Thymus (tissue), 11 donors: ENCODE data around the gene TMEM39B. TPM values are rescaled to one million over a fixed set of nuclear protein-coding genes. Genes with fewer than 3 reads are reported as not detected.
"Not testable (repeated sequence)": the region's sequence is repeated elsewhere in the genome, so short reads cannot be mapped to it uniquely, and the experiment has no call there.

Experiments used
- DNase-seq, 9 donors: peaks; one replicate each; pipeline ENCODE4 v3.0.0-alpha.2; 2013; ENCODE audit warnings: low spot score in 9 of 9, low read depth in 6 of 9, missing footprints in 1 of 9
- H3K27ac ChIP-seq, 2 donors: one replicate each; pipeline ENCODE4 v1.5.1; 2013; ENCODE audit warnings: control low read depth in 1 of 2, low read depth in 1 of 2, low read length in 1 of 2, mild to moderate bottlenecking in 1 of 2, moderate library complexity in 1 of 2
- H3K27me3 ChIP-seq, 2 donors: one replicate each; pipeline ENCODE4 v1.5.1; 2013; ENCODE audit warnings: low read length in 1 of 2; ENCODE audit not compliant: control insufficient read depth in 2 of 2, insufficient read depth in 1 of 2
- H3K36me3 ChIP-seq, 2 donors: one replicate each; pipeline ENCODE4 v1.5.1; 2013; ENCODE audit warnings: low read length in 1 of 2, mild to moderate bottlenecking in 1 of 2, moderate library complexity in 1 of 2; ENCODE audit not compliant: control insufficient read depth in 2 of 2, insufficient read depth in 2 of 2
- H3K4me1 ChIP-seq, 2 donors: one replicate each; pipeline ENCODE4 v1.5.1; 2013; ENCODE audit warnings: low read length in 2 of 2; ENCODE audit not compliant: control insufficient read depth in 2 of 2, insufficient read depth in 2 of 2
- H3K4me3 ChIP-seq, 2 donors: one replicate each; pipeline ENCODE4 v1.5.1; 2013; ENCODE audit warnings: low read length in 2 of 2, control low read depth in 1 of 2, mild to moderate bottlenecking in 1 of 2
- H3K9me3 ChIP-seq, 2 donors: one replicate each; pipeline ENCODE4 v1.5.1; 2013; ENCODE audit warnings: low read length in 1 of 2, mild to moderate bottlenecking in 1 of 2; ENCODE audit not compliant: control insufficient read depth in 2 of 2, insufficient read depth in 1 of 2
- WGBS: extraction: QIAGEN DNeasy Blood & Tissue Kit; methylation state at CpG from one replicate; pipeline ENCODE4 v1.1.7; 2013; 5-methylcytosine and 5-hydroxymethylcytosine counted together
- polyA plus RNA-seq: library from polyadenylated mRNA; stranded (reverse); fragments of 200-250 nt; gene quantifications from one replicate; pipeline ENCODE4 v1.2.3, GENCODE V29; 2013
- total RNA-seq: library from RNA; stranded (reverse); fragments of 120-200 nt; gene quantifications from one replicate; pipeline ENCODE4 v1.2.4, GENCODE V29; 2013
- donor health status: healthy.

The TMEM39B gene
- total and polyA plus RNA-seq, 2 donors: 4.7 to 13.1 TPM

DNA sequence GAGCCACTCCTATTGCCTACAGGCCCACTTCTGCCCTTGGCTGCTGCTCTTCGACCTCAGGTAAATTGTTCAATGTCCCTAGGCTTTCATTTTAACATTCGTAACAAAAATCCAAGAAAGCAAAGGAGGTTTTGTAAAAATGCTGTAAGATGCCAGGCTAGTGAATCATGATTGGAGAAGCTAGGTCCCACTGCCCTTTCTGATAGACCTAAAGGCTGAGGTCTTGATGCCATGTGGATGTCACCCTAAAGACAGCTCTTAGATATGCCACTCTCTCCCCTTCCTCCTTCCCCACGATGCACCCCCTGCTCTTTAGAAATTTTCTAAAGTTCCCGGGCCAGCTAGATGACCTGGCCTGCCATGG, 9.9 kb upstream of the TMEM39B start:
- 96% methylated on average over 4 of the region's 4 CpGs for WGBS
- no peaks in the 10 kb centered on the region for H3K9me3 ChIP-seq
- no peak overlapping the region for H3K4me3 ChIP-seq
- peaks cover 47 to 51% of the 10 kb centered on the region in 2 donors for H3K36me3 ChIP-seq
- peaks cover 0 to 12% of the 10 kb centered on the region in 2 donors for H3K4me1 ChIP-seq
- H3K27me3 ChIP-seq: no peaks in the 10 kb centered on the region
- H3K27ac ChIP-seq: peak overlapping the region; percentile 10 to 75
- DNase-seq: no peak

DNA sequence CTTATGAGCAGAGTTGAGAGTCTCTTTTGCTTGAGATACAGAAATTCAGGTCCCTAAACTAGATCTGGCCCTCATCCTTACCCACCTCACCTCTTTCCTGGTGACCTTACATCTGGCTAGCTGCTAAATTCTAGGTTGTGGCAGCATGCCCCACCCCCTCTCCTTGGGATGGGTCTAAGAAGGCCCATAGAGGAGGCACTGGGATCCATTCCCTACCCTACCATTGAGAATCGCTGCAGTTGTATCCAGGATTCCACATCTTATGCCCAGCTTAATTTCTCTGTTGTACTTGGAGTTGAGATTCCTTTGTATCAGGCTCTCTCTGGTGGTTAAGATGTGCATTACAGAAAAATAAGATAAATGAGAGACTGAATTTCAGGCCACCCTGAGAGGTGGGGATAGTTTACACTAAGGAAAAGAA, 9.5 kb upstream of the TMEM39B start:
- Histone ChIP-seq H3K36me3 (peaks cover 42 to 46% of the 10 kb centered on the region in 2 donors), H3K27me3 (no peaks in the 10 kb centered on the region), H3K4me3 (no peak overlapping the region), H3K9me3 (no peaks in the 10 kb centered on the region), H3K4me1 (peaks cover 0 to 12% of the 10 kb centered on the region in 2 donors), H3K27ac (peak overlapping the region; percentile 10 to 75)
- peak in 7 of 9 donors; percentile 40 to 73 (median 48) for DNase-seq
- 64% methylated on average over 1 of the region's 1 CpG for WGBS

DNA sequence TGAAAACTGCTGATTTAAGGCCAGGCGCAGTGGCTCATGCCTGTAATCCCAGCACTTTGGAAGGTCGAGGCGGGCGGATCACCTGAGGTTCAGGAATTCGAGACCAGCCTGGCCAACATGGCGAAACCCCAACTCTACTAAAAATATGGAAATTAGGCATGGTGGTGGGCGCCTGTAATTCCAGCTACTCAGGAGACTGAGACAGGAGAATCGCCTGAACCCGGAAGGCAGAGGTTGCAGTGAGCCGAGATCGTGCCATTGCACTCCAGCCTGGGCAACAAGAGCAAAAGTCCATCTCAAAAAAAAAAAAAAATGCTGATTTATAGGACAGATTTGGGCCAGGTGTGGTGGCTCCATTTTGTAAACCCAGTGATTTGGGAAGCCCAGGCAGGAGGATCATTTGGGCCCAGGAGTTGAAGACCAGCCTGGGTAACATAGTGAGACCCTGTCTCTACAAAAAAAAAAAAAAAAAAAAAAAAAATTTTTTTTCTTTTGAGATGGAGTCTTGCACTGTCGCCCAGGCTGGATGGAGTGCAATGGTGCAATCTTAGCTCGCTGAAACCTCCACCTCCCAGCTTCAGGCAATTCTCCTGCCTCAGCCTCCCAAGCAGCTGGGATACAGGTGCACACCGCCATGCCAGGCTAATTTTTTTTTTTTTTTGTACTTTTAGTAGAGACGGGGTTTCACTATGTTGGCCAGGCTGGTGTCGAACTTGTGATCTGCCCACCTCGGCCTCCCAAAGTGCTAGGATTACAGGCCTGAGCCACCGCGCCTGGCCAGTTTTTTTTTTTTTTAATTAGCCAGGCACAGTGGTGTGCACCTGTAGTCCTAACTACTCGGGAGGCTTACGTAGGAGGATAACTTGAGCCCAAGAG, 6.9 kb upstream of the TMEM39B start:
- Histone ChIP-seq H3K36me3 (peaks cover 16 to 21% of the 10 kb centered on the region in 2 donors), H3K4me1 (peaks cover 0 to 12% of the 10 kb centered on the region in 2 donors)
- DNase-seq, H3K27ac ChIP-seq, H3K9me3 ChIP-seq, H3K27me3 ChIP-seq, H3K4me3 ChIP-seq: not testable (repeated sequence)
- WGBS: 71% methylated on average over 21 of the region's 21 CpGs

DNA sequence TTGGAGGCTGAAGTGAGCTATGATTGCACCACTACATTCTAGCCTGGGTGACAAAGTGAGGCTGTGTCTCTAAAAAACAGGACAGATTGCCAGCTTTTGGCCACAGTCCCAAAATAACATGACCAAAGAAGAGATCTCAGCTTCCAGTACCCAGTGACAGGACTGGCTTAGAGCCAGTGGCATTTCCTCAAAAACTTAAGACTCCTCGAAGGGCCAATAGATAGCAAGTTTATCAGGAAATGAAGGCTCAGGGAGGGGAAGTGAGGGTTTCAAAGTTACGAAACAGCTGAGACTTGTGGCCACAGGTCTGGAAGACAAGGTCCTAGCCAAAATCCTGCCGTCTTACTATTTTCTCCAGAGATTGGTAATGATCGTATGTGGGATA, 6.3 kb upstream of the TMEM39B start:
- peaks cover 0 to 14% of the 10 kb centered on the region in 2 donors for H3K4me1 ChIP-seq
- H3K9me3 ChIP-seq: no peaks in the 10 kb centered on the region
- H3K27me3 ChIP-seq: no peaks in the 10 kb centered on the region
- peak in 3 of 9 donors; percentile 14 to 56 (median 21) for DNase-seq
- H3K27ac ChIP-seq: peak overlapping the region in 1 of 2 donors; percentile 1
- H3K4me3 ChIP-seq: no peak overlapping the region
- WGBS: 2% methylated on average over 4 of the region's 4 CpGs
- H3K36me3 ChIP-seq: peaks cover 12 to 14% of the 10 kb centered on the region in 2 donors

DNA sequence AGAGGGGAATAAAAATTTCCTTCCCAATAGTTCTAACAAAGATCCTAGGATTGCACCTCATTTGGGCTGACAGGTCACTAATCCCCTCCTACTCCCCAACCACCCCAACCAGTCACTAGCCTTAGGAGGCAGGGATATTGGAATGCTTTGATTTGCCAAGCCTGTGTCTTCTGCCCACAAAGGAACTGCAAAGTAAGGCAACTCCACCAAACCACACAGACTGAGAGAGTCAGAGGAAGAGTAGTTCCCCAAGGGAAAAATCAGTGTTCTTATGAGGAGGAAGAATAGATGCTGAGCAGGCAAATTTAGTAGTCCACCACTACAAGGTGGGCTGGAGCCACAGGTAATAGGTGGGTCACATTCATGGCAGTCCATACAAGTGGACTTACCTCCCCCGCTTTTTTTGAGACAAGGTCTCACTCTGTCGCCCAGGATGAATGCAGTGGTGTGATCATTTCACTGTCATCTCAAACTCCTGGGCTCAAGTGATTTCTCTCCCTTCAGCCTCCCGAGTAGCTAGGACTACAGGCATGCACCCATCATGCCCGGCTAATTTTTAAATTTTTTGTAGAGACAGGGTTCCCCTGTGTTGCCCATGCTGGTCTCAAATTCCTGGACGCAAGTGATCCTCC, 3.7 kb upstream of the TMEM39B start:
- 94% methylated on average over 5 of the region's 5 CpGs for WGBS
- Histone ChIP-seq H3K9me3 (no peaks in the 10 kb centered on the region), H3K27ac (no peak overlapping the region), H3K27me3 (no peaks in the 10 kb centered on the region), H3K36me3 (peaks cover 0 to under 1% of the 10 kb centered on the region in 2 donors), H3K4me3 (no peak overlapping the region), H3K4me1 (peaks cover 14 to 27% of the 10 kb centered on the region in 2 donors)
- no peak for DNase-seq

DNA sequence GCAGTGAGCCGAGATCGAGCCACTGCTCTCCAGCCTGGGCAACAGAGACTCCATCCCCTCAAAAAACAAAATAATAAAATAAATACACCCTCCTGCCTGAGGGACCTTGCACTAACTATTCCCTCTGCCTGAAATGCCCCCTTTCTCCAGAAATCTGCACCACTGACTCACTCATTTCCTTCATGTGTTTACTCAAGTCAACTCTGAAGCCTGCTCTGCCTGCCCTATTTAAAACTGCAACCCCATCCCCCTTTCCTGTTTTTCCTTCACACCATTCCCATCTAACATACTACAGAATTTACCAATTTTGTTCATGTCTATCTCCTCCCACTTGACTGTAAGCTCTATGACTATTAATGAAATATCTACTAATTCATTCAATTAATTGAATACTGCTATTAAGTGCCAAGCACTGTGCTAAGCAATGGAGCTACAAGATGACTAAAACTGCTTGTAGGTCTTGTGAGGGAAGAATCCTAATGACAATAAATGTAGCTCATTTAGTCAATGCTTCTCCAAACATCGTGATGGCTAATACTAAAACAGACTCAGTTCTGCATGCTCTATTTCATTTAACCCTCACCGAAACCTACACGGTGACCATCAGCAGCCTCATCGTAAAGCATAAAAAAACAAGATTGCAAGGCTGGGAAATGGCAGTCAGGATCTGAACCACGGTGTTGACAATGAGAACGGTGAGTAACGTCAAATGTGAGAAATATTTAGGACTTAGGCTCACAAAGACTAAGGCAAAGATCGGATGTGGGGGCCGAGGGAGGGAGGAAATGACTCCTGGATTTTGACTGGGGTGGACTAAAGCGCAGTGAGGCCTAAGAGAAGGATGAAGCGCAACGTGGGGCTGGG, 749 bp upstream of the TMEM39B start:
- Histone ChIP-seq H3K4me3 (peak overlapping the region; percentile 76 to 96), H3K27ac (peak overlapping the region; percentile 92 to 99), H3K4me1 (peaks cover 15 to 22% of the 10 kb centered on the region in 2 donors), H3K27me3 (no peaks in the 10 kb centered on the region), H3K9me3 (no peaks in the 10 kb centered on the region), H3K36me3 (peaks cover 20 to 21% of the 10 kb centered on the region in 2 donors)
- 20% methylated on average over 14 of the region's 14 CpGs for WGBS
- DNase-seq: peak in 4 of 9 donors; percentile 11 to 45 (median 26)

DNA sequence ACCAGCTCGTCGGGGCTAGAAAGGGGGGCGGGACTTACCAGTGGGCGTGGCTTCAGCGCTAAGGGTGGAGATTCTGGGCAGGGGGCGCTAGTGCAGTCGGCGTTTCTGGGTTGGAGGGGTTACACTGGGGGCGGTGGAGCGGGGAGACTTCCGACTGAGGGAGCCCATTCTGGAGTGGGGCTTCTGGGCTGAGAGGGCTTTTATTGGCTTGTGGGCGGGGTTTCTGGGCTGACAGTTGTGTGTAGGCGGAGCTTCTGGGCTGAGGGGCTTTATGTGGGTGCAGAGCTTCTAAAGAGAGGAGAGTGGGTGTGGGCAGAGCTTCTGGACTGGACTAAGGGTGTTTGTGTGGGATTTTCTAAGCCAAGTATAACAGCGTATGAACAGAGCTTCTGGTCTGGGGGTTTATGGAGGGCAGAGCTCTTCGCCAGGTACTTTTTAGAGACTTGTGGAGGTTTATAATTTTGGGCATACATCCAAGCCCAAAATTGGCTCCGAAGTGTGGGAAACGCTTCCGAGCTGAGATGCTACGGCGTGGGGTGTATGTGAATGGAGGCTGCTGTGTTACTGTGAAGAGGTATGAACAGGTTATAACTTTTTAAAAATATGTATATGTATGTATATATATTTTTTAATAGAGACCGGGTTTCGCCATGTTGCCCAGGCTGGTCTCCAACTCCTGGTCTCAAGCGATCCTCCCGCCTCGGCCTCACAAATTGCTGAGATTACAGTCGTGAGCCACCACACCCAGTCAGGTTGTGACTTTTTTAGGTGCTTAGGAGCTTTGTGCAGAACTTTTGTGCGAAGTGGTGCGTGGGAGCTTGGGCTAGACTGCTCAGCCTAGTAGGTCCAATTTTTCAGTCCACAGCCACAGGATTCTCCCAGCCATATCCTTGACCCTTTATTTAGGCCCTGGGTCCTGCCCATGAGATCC, 825 bp downstream of the TMEM39B start:
- Histone ChIP-seq H3K4me3 (peak overlapping the region; percentile 76 to 96), H3K27me3 (no peaks in the 10 kb centered on the region), H3K27ac (peak overlapping the region; percentile 77 to 99), H3K9me3 (no peaks in the 10 kb centered on the region), H3K4me1 (peaks cover 15 to 21% of the 10 kb centered on the region in 2 donors), H3K36me3 (peaks cover 34 to 35% of the 10 kb centered on the region in 2 donors)
- WGBS: 46% methylated on average over 28 of the region's 28 CpGs
- peak in 7 of 9 donors; percentile 85 to 97 (median 94) for DNase-seq

DNA sequence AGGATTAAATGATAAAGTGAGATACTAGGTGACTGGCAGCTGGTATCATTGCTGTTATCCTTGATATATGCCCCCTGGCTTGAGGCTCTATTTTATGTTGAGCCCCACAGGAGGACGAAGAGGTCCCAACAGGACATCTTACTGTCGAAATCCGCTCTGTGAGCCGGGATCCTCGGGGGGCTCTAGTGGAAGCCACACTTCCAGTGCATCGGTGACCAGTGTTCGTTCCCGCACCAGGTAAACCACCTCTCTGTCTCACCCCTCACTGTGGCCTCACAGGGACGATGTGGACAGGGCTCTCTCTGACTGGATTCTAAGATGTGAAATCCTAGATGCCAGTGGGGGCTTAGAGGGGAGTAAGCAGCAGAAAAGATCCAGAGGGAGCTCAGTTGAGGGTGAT, 2.1 kb downstream of the TMEM39B start:
- Histone ChIP-seq H3K36me3 (peaks cover 34 to 42% of the 10 kb centered on the region in 2 donors), H3K27me3 (no peaks in the 10 kb centered on the region), H3K4me3 (no peak overlapping the region), H3K9me3 (no peaks in the 10 kb centered on the region), H3K4me1 (peaks cover 15 to 21% of the 10 kb centered on the region in 2 donors), H3K27ac (no peak overlapping the region)
- no peak for DNase-seq
- 99% methylated on average over 9 of the region's 9 CpGs for WGBS
